HepG2 (cell line): Measurements from ENCODE around the gene RUFY2. TPM values are rescaled to one million over a fixed set of nuclear protein-coding genes. Genes with fewer than 3 reads are reported as not detected.
A peak's percentile ranks its signal among the peaks of the same experiment; 100 is the strongest.

Experiments
- CEBPB ChIP-seq: IDR thresholded peaks from 2 replicates; pipeline ENCODE4 v1.6.1; 2011; ENCODE audit warnings: low read depth, low read length, improper control_type of control experiment, borderline replicate concordance
- KLF12 ChIP-seq: sonication (generic); formaldehyde crosslinking; IDR thresholded peaks from 2 replicates; pipeline ENCODE4 v1.4.0; 2020; ENCODE audit warnings: missing genetic modification reagents, borderline replicate concordance
- RFXAP ChIP-seq: sonication (generic); formaldehyde crosslinking; IDR thresholded peaks from 2 replicates; pipeline ENCODE4 v1.4.0; 2020; ENCODE audit warnings: missing genetic modification reagents, borderline replicate concordance
- SMARCC2 ChIP-seq: fragments of 450-650 bp; IDR thresholded peaks from 2 replicates; pipeline ENCODE4 v1.6.1; 2017; ENCODE audit warnings: antibody characterized with exemption, mild to moderate bottlenecking
- SRSF4 ChIP-seq: fragments of 200-400 bp; formaldehyde crosslinking; IDR thresholded peaks from one replicate; pipeline ENCODE4 v1.6.1; 2018; ENCODE audit warnings: mild to moderate bottlenecking, low read depth, low read length, moderate library complexity; ENCODE audit not compliant: poor library complexity, severe bottlenecking
- ZNF207 ChIP-seq: fragments of 450-650 bp; IDR thresholded peaks from 2 replicates; pipeline ENCODE4 v1.6.1; 2016; ENCODE audit warnings: antibody characterized with exemption, borderline replicate concordance
- ZNF543 ChIP-seq: sonication (generic); formaldehyde crosslinking; IDR thresholded peaks from 2 replicates; pipeline ENCODE4 v1.4.0; 2020; ENCODE audit warnings: mild to moderate bottlenecking, missing genetic modification reagents
- ZNF547 ChIP-seq: sonication (generic); formaldehyde crosslinking; IDR thresholded peaks from 2 replicates; pipeline ENCODE4 v1.5.1; 2020; ENCODE audit warnings: mild to moderate bottlenecking, missing genetic modification reagents
- ZNF557 ChIP-seq: sonication (generic); formaldehyde crosslinking; IDR thresholded peaks from 2 replicates; pipeline ENCODE4 v1.4.0; 2020; ENCODE audit warnings: missing genetic modification reagents
- polyA plus RNA-seq, 8 experiments: library from polyadenylated mRNA; depleted of rRNA in 3 of 8; stranded (reverse) in 7 of 8; unstranded in 1 of 8; fragments of >200 nt; fragmentation: Illumina TruSeq in 4 of 8; extraction: Trizol in 4 of 8; gene quantifications; 2 replicates each; pipeline versions ENCODE4 v1.2.1 to v1.2.3, GENCODE V29; 2011 to 2016; ENCODE audit warnings: low read depth in 4 of 8, missing spikeins in 1 of 8, mixed read lengths in 1 of 8; ENCODE audit not compliant: insufficient read depth in 1 of 8
- total RNA-seq, 5 experiments: library from RNA; depleted of rRNA; stranded (reverse); fragments of >200 nt; fragmentation: Illumina TruSeq; extraction: Trizol; gene quantifications; 2 replicates each; pipeline ENCODE4 v1.2.3, GENCODE V29; 2016; ENCODE audit warnings: low read depth in 1 of 5
- TF ChIP-seq, protein P1 (sequence below): IDR thresholded peaks from 2 replicates; pipeline ENCODE4 v1.6.1; 2016
- TF ChIP-seq, protein P2 (sequence below): IDR thresholded peaks from 2 replicates; pipeline ENCODE4 v1.4.0; 2020; ENCODE audit warnings: mild to moderate bottlenecking, missing genetic modification reagents
- TF ChIP-seq, protein P3 (sequence below): IDR thresholded peaks from 2 replicates; pipeline ENCODE4 v1.6.1; 2016; ENCODE audit warnings: low read depth
- TF ChIP-seq, protein P4 (sequence below): sonication (generic); formaldehyde crosslinking; IDR thresholded peaks from 2 replicates; pipeline ENCODE4 v1.9.0; 2021; ENCODE audit warnings: missing genetic modification reagents, borderline replicate concordance
- TF ChIP-seq, protein P5 (sequence below): sonication (generic); formaldehyde crosslinking; IDR thresholded peaks from 2 replicates; pipeline ENCODE4 v1.5.1; 2020; ENCODE audit warnings: mild to moderate bottlenecking, missing genetic modification reagents, moderate library complexity

RUFY2 gene
- total and polyA plus RNA-seq, 2 of the 13 experiments (the other 11 are each of a cell fraction or from before 2014, with no cell fraction given) = 10.1 to 16.1 TPM

DNA sequence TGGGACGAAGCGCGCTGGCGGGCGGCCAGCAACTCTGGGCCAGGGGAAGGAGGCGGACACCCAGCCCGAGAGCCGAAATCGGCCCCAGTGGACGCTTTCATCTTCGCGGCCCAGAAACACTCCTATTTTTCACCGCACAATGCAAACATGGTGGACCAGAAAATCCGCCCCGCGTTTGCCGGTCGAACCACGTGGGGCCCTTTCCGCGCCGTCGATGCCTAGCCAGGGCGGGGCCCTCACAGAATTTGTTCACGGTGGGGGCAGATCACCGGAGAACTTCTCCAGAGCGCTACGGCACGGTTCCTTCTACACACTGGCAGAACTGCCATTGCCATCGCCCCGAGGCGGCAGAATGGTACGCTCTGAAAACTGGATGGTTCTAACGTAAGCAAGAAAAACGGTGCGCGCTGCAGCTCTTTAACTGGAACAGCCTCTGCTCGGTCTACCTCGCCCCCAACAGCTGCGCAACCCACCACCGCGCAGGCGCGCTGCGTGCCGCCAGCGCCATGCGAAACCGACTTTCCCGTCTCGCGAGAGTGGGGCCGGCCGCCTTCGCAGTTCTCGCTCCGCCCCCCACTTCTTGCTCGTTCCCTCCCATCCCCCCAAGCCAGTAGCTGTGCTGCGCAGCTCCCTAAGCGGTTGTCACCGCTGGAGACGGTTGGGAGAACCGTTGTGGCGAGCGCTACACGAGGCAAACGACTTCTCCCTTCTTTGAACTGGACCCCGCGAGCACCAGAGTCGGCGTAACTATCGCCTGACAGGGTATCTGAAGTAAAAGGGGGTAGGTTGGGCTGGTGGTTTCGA lies 75.4 kb downstream of the RUFY2 start, which contains the start of gene HNRNPH3 (continued):
- TF ChIP-seq, protein P1, sequence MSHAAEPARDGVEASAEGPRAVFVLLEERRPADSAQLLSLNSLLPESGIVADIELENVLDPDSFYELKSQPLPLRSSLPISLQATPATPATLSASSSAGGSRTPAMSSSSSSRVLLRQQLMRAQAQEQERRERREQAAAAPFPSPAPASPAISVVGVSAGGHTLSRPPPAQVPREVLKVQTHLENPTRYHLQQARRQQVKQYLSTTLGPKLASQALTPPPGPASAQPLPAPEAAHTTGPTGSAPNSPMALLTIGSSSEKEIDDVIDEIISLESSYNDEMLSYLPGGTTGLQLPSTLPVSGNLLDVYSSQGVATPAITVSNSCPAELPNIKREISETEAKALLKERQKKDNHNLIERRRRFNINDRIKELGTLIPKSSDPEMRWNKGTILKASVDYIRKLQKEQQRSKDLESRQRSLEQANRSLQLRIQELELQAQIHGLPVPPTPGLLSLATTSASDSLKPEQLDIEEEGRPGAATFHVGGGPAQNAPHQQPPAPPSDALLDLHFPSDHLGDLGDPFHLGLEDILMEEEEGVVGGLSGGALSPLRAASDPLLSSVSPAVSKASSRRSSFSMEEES (CRISPR knock-in tag) = no peak; the same call in none of the 2 replicates
- TF ChIP-seq SRSF4 (no peak), CEBPB (no peak; the same call in 1 of the 2 replicates), ZNF207 (no peak), ZNF543 (CRISPR knock-in tag) (peak; percentile 62; the same call in 1 of the 2 replicates), RFXAP (peak; percentile 46; the same call in 1 of the 2 replicates), SMARCC2 (no peak), ZNF557 (CRISPR knock-in tag) (0 out of 2 replicates have a peak, but pooled peaks have one; percentile 30), ZNF547 (peak; percentile 72), KLF12 (peak; percentile 83; the same call in 1 of the 2 replicates)
- TF ChIP-seq, protein P2, sequence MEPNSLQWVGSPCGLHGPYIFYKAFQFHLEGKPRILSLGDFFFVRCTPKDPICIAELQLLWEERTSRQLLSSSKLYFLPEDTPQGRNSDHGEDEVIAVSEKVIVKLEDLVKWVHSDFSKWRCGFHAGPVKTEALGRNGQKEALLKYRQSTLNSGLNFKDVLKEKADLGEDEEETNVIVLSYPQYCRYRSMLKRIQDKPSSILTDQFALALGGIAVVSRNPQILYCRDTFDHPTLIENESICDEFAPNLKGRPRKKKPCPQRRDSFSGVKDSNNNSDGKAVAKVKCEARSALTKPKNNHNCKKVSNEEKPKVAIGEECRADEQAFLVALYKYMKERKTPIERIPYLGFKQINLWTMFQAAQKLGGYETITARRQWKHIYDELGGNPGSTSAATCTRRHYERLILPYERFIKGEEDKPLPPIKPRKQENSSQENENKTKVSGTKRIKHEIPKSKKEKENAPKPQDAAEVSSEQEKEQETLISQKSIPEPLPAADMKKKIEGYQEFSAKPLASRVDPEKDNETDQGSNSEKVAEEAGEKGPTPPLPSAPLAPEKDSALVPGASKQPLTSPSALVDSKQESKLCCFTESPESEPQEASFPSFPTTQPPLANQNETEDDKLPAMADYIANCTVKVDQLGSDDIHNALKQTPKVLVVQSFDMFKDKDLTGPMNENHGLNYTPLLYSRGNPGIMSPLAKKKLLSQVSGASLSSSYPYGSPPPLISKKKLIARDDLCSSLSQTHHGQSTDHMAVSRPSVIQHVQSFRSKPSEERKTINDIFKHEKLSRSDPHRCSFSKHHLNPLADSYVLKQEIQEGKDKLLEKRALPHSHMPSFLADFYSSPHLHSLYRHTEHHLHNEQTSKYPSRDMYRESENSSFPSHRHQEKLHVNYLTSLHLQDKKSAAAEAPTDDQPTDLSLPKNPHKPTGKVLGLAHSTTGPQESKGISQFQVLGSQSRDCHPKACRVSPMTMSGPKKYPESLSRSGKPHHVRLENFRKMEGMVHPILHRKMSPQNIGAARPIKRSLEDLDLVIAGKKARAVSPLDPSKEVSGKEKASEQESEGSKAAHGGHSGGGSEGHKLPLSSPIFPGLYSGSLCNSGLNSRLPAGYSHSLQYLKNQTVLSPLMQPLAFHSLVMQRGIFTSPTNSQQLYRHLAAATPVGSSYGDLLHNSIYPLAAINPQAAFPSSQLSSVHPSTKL = peak; percentile 33
- TF ChIP-seq, protein P3, sequence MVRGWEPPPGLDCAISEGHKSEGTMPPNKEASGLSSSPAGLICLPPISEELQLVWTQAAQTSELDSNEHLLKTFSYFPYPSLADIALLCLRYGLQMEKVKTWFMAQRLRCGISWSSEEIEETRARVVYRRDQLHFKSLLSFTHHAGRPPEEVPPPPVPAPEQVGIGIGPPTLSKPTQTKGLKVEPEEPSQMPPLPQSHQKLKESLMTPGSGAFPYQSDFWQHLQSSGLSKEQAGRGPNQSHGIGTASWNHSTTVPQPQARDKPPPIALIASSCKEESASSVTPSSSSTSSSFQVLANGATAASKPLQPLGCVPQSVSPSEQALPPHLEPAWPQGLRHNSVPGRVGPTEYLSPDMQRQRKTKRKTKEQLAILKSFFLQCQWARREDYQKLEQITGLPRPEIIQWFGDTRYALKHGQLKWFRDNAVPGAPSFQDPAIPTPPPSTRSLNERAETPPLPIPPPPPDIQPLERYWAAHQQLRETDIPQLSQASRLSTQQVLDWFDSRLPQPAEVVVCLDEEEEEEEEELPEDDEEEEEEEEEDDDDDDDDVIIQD (CRISPR knock-in tag) = peak; percentile 98
- TF ChIP-seq, protein P4, sequence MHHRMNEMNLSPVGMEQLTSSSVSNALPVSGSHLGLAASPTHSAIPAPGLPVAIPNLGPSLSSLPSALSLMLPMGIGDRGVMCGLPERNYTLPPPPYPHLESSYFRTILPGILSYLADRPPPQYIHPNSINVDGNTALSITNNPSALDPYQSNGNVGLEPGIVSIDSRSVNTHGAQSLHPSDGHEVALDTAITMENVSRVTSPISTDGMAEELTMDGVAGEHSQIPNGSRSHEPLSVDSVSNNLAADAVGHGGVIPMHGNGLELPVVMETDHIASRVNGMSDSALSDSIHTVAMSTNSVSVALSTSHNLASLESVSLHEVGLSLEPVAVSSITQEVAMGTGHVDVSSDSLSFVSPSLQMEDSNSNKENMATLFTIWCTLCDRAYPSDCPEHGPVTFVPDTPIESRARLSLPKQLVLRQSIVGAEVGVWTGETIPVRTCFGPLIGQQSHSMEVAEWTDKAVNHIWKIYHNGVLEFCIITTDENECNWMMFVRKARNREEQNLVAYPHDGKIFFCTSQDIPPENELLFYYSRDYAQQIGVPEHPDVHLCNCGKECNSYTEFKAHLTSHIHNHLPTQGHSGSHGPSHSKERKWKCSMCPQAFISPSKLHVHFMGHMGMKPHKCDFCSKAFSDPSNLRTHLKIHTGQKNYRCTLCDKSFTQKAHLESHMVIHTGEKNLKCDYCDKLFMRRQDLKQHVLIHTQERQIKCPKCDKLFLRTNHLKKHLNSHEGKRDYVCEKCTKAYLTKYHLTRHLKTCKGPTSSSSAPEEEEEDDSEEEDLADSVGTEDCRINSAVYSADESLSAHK (CRISPR knock-in tag) = peak; percentile 74; the same call in 1 of the 2 replicates
- TF ChIP-seq, protein P5, sequence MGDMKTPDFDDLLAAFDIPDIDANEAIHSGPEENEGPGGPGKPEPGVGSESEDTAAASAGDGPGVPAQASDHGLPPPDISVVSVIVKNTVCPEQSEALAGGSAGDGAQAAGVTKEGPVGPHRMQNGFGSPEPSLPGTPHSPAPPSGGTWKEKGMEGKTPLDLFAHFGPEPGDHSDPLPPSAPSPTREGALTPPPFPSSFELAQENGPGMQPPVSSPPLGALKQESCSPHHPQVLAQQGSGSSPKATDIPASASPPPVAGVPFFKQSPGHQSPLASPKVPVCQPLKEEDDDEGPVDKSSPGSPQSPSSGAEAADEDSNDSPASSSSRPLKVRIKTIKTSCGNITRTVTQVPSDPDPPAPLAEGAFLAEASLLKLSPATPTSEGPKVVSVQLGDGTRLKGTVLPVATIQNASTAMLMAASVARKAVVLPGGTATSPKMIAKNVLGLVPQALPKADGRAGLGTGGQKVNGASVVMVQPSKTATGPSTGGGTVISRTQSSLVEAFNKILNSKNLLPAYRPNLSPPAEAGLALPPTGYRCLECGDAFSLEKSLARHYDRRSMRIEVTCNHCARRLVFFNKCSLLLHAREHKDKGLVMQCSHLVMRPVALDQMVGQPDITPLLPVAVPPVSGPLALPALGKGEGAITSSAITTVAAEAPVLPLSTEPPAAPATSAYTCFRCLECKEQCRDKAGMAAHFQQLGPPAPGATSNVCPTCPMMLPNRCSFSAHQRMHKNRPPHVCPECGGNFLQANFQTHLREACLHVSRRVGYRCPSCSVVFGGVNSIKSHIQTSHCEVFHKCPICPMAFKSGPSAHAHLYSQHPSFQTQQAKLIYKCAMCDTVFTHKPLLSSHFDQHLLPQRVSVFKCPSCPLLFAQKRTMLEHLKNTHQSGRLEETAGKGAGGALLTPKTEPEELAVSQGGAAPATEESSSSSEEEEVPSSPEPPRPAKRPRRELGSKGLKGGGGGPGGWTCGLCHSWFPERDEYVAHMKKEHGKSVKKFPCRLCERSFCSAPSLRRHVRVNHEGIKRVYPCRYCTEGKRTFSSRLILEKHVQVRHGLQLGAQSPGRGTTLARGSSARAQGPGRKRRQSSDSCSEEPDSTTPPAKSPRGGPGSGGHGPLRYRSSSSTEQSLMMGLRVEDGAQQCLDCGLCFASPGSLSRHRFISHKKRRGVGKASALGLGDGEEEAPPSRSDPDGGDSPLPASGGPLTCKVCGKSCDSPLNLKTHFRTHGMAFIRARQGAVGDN (CRISPR knock-in tag) = peak; percentile 98
